Activated naive CD4-positive, alpha-beta T cell treated with anti-CD3 and anti-CD28 coated beads, Interleukin-2, amount 50 U/mL, for 24 hours (primary cell): Measurements from ENCODE around the gene ATP2B3.

Experiments used
- H3K27ac Mint-ChIP-seq: one replicate; pipeline ENCODE4 v1.8.0; 2021; ENCODE audit warnings: mild to moderate bottlenecking, mixed read lengths
- H3K27me3 Mint-ChIP-seq: one replicate; pipeline ENCODE4 v1.8.0; 2021; ENCODE audit warnings: mixed read lengths
- H3K36me3 Mint-ChIP-seq: one replicate; pipeline ENCODE4 v1.8.0; 2021; ENCODE audit warnings: mixed read lengths
- H3K4me1 Mint-ChIP-seq: one replicate; pipeline ENCODE4 v1.8.0; 2021; ENCODE audit warnings: mixed read lengths
- H3K4me3 Mint-ChIP-seq: one replicate; pipeline ENCODE4 v1.8.0; 2021; ENCODE audit warnings: mild to moderate bottlenecking, mixed read lengths
- H3K9me3 Mint-ChIP-seq: one replicate; pipeline ENCODE4 v1.8.0; 2021; ENCODE audit warnings: mixed read lengths

ATP2B3 gene

GRCh38 chrX:153496590-153496959 is 20.9 kb upstream of the ATP2B3 start:
- no peak overlapping the region for H3K4me3 Mint-ChIP-seq

GRCh38 chrX:153498453-153498852 is 19.0 kb upstream of the ATP2B3 start:
- Mint-ChIP-seq H3K36me3 (no peaks in the 10 kb centered on the region), H3K9me3 (no peaks in the 10 kb centered on the region), H3K27me3 (no peaks in the 10 kb centered on the region), H3K4me3 (no peak overlapping the region), H3K4me1 (no peaks in the 10 kb centered on the region), H3K27ac (no peak overlapping the region)

More at GRCh38 chrX:153496590-153496959, 20.9 kb upstream of the ATP2B3 start:
- no peaks in the 10 kb centered on the region for H3K4me1 Mint-ChIP-seq
- H3K9me3 Mint-ChIP-seq = no peaks in the 10 kb centered on the region
- H3K27me3 Mint-ChIP-seq = no peaks in the 10 kb centered on the region
- H3K36me3 Mint-ChIP-seq = no peaks in the 10 kb centered on the region
- H3K27ac Mint-ChIP-seq = no peak overlapping the region

- Mint-ChIP-seq H3K27ac (no peak overlapping the region), H3K36me3 (no peaks in the 10 kb centered on the region), H3K9me3 (no peaks in the 10 kb centered on the region), H3K4me3 (no peak overlapping the region), H3K4me1 (no peaks in the 10 kb centered on the region), H3K27me3 (no peaks in the 10 kb centered on the region)
Observed at GRCh38 chrX:153499341-153499740, 18.1 kb upstream of the ATP2B3 start.

- no peaks in the 10 kb centered on the region for H3K4me1 Mint-ChIP-seq
- H3K27me3 Mint-ChIP-seq = no peaks in the 10 kb centered on the region
- no peak overlapping the region for H3K4me3 Mint-ChIP-seq
- no peaks in the 10 kb centered on the region for H3K36me3 Mint-ChIP-seq
- H3K27ac Mint-ChIP-seq = no peak overlapping the region
- H3K9me3 Mint-ChIP-seq = no peaks in the 10 kb centered on the region
Observed at GRCh38 chrX:153499876-153500275, 17.6 kb upstream of the ATP2B3 start.

GRCh38 chrX:153500676-153501280 is 16.7 kb upstream of the ATP2B3 start:
- no peaks in the 10 kb centered on the region for H3K9me3 Mint-ChIP-seq
- no peak overlapping the region for H3K4me3 Mint-ChIP-seq
- H3K27ac Mint-ChIP-seq = no peak overlapping the region
- no peaks in the 10 kb centered on the region for H3K4me1 Mint-ChIP-seq
- H3K27me3 Mint-ChIP-seq = no peaks in the 10 kb centered on the region
- H3K36me3 Mint-ChIP-seq = no peaks in the 10 kb centered on the region

GRCh38 chrX:153501530-153501929 is 15.9 kb upstream of the ATP2B3 start:
- Mint-ChIP-seq H3K27ac (no peak overlapping the region), H3K36me3 (no peaks in the 10 kb centered on the region), H3K27me3 (no peaks in the 10 kb centered on the region), H3K9me3 (no peaks in the 10 kb centered on the region), H3K4me1 (no peaks in the 10 kb centered on the region), H3K4me3 (no peak overlapping the region)

DNA sequence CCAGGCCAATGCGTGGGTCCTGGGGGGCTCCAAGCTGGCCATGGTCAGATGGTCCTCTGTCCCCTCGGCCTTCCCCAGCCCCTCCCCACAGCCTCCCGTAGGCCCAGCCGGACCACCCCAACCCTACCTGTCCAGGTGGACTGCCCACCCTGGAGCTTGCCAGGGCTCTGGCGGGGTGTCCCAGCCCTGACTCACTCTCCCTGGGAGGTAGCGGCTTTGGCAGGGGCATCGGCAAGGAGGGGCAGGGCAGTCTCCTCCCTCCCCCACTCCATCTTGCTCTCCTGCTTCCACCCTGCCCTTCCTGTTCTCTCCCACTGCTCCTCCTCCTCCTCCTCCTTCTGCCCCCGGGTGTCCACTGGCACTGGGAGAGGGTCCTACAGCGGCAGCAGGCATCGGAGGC is 15.3 kb upstream of the ATP2B3 start:
- H3K27me3 Mint-ChIP-seq = no peaks in the 10 kb centered on the region
- no peak overlapping the region for H3K27ac Mint-ChIP-seq
- no peaks in the 10 kb centered on the region for H3K9me3 Mint-ChIP-seq
- no peak overlapping the region for H3K4me3 Mint-ChIP-seq
- no peaks in the 10 kb centered on the region for H3K36me3 Mint-ChIP-seq
- no peaks in the 10 kb centered on the region for H3K4me1 Mint-ChIP-seq

DNA sequence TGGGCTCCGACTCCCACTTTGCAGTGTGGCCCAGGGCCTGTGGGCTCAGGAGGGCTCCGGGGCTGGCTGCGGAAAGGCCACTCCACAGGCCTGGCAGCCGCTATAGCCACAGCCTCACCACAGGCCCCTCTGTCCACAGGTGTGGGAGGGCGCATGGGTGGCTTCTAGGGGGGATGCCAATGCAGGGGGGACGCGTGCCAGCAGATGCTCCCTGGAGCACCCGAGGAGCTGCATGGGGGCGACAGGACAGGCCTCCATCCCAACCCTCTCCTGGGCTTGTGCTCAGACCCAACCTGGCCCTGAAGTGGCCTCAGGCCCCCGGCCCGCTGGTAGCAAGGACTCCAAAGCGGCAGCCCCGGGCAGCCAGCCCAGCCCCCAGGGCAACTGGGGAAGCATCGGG is 14.6 kb upstream of the ATP2B3 start:
- Mint-ChIP-seq H3K4me1 (no peaks in the 10 kb centered on the region), H3K27ac (no peak overlapping the region), H3K9me3 (no peaks in the 10 kb centered on the region), H3K36me3 (no peaks in the 10 kb centered on the region), H3K27me3 (no peaks in the 10 kb centered on the region), H3K4me3 (no peak overlapping the region)

- Mint-ChIP-seq H3K9me3 (no peaks in the 10 kb centered on the region), H3K4me3 (no peak overlapping the region)
Observed at GRCh38 chrX:153504445-153505016, 12.9 kb upstream of the ATP2B3 start.

GRCh38 chrX:153505361-153505760 is 12.1 kb upstream of the ATP2B3 start:
- H3K27ac Mint-ChIP-seq = no peak overlapping the region
- no peaks in the 10 kb centered on the region for H3K27me3 Mint-ChIP-seq
- no peaks in the 10 kb centered on the region for H3K4me1 Mint-ChIP-seq
- no peaks in the 10 kb centered on the region for H3K36me3 Mint-ChIP-seq
- no peak overlapping the region for H3K4me3 Mint-ChIP-seq
- no peaks in the 10 kb centered on the region for H3K9me3 Mint-ChIP-seq

More at GRCh38 chrX:153504445-153505016, 12.9 kb upstream of the ATP2B3 start:
- Mint-ChIP-seq H3K27ac (no peak overlapping the region), H3K27me3 (no peaks in the 10 kb centered on the region), H3K36me3 (no peaks in the 10 kb centered on the region), H3K4me1 (no peaks in the 10 kb centered on the region)

GRCh38 chrX:153507484-153508178 is 9.8 kb upstream of the ATP2B3 start:
- no peaks in the 10 kb centered on the region for H3K27me3 Mint-ChIP-seq
- H3K4me3 Mint-ChIP-seq = no peak overlapping the region
- no peaks in the 10 kb centered on the region for H3K4me1 Mint-ChIP-seq
- H3K9me3 Mint-ChIP-seq = no peaks in the 10 kb centered on the region
- no peak overlapping the region for H3K27ac Mint-ChIP-seq
- H3K36me3 Mint-ChIP-seq = no peaks in the 10 kb centered on the region

- no peaks in the 10 kb centered on the region for H3K4me1 Mint-ChIP-seq
- H3K27me3 Mint-ChIP-seq = no peaks in the 10 kb centered on the region
- H3K4me3 Mint-ChIP-seq = no peak overlapping the region
- H3K9me3 Mint-ChIP-seq = no peaks in the 10 kb centered on the region
- H3K36me3 Mint-ChIP-seq = no peaks in the 10 kb centered on the region
- H3K27ac Mint-ChIP-seq = no peak overlapping the region
Observed at GRCh38 chrX:153509592-153509991, 7.8 kb upstream of the ATP2B3 start.

DNA sequence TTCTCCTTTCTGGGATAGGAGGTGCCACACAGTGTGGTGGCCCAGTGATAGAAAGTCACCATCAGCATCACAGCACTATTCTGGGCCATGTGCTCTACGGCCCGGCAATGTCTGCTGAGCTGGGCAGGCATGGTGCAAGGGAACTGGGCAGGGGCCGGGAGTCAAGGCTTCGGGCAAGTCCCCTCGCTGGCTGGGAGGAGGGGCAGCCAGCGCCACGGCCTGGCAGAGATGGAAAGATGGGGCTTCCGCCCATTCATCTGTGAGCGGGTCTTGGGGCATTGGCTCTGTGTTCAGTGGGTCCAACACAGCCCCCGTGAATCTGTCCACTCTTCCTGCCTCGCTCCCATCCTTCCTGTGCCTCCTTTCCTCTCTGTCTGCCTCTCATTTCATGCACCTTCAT is 7.1 kb upstream of the ATP2B3 start:
- H3K4me1 Mint-ChIP-seq = no peaks in the 10 kb centered on the region
- no peak overlapping the region for H3K27ac Mint-ChIP-seq
- H3K27me3 Mint-ChIP-seq = no peaks in the 10 kb centered on the region
- no peaks in the 10 kb centered on the region for H3K36me3 Mint-ChIP-seq
- H3K4me3 Mint-ChIP-seq = no peak overlapping the region
- no peaks in the 10 kb centered on the region for H3K9me3 Mint-ChIP-seq

DNA sequence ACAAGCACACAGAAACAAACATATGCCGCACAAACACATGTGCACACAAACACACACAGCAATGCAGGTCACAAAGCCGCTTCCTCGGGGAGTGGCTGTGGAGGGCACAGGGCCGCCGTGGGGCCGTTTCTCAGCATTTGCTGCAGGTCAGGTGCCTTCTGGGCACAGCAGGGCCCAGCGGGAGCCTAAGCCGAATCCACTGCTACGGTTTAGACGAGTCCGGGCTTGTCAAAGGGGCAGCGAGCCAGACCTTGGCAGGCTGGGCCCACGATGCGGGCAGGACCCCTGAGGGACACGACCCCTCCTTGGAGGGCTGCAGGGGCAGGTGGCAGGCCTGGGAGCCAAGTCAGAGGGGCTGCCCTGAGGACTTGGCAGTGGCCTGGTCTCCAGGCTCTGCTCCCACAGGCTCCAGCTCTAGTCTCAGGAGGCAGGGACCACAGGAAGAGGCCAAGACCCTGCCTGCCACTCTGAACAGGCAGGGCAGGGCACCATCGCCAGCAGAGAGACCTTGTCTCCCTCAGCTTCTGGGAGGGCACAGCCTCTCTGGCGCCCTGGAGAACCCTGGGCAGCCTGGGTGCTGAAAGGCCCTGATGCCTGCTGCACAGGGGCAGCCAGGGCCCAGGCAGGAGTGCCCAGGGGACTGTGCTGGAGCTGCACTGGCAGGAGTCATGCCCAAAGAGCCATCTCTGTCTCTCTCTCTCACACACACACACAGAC is 5.5 kb upstream of the ATP2B3 start:
- H3K27ac Mint-ChIP-seq = no peak overlapping the region
- H3K4me3 Mint-ChIP-seq = no peak overlapping the region
- H3K36me3 Mint-ChIP-seq = no peaks in the 10 kb centered on the region
- H3K27me3 Mint-ChIP-seq = peaks cover 6% of the 10 kb centered on the region
- no peaks in the 10 kb centered on the region for H3K9me3 Mint-ChIP-seq
- H3K4me1 Mint-ChIP-seq = peaks cover 5% of the 10 kb centered on the region

GRCh38 chrX:153512501-153512893 is 4.9 kb upstream of the ATP2B3 start:
- H3K27me3 Mint-ChIP-seq = peaks cover 6% of the 10 kb centered on the region
- H3K4me3 Mint-ChIP-seq = no peak overlapping the region
- H3K36me3 Mint-ChIP-seq = no peaks in the 10 kb centered on the region
- H3K4me1 Mint-ChIP-seq = peaks cover 5% of the 10 kb centered on the region
- no peaks in the 10 kb centered on the region for H3K9me3 Mint-ChIP-seq
- no peak overlapping the region for H3K27ac Mint-ChIP-seq

DNA sequence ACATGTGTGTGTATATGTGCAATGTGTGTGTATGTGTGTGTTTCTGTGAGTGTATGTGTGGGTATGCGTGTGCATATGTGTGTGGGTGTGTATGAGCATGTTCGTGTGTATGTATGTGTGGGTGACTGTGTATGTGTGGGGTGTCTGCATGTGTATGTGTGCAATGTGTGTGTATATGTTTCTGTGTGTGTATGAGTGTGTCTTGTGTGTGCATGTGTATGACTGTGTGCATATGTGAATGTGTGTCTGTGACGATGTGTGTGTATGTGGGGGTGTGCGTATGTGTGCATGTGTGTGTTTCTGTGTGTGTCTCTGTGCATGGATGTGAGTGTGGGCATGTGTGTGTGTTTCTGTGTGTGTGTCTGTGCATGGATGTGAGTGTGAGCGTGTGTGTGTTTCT is 4.2 kb upstream of the ATP2B3 start:
- Mint-ChIP-seq H3K9me3 (no peaks in the 10 kb centered on the region), H3K4me3 (no peak overlapping the region), H3K4me1 (peaks cover 5% of the 10 kb centered on the region), H3K27ac (no peak overlapping the region), H3K27me3 (peaks cover 6% of the 10 kb centered on the region), H3K36me3 (no peaks in the 10 kb centered on the region)
